Mucosa of rectum (tissue), 2 donors: ENCODE measurements around the gene RASAL1.

Experiments used
- H3K27ac ChIP-seq, 2 donors: one replicate each; pipeline ENCODE4 v1.7.0; 2013; ENCODE audit warnings: inconsistent platforms in 2 of 2, low read depth in 2 of 2, low read length in 2 of 2
- H3K27me3 ChIP-seq, 2 donors: one replicate each; pipeline ENCODE4 v1.7.0; 2013; ENCODE audit warnings: low read length in 2 of 2; ENCODE audit not compliant: control insufficient read depth in 2 of 2, insufficient read depth in 2 of 2
- H3K36me3 ChIP-seq, 2 donors: one replicate each; pipeline ENCODE4 v1.7.0; 2013; ENCODE audit warnings: low read length in 2 of 2; ENCODE audit not compliant: control insufficient read depth in 2 of 2, insufficient read depth in 2 of 2
- H3K4me1 ChIP-seq, 2 donors: one replicate each; pipeline ENCODE4 v1.7.0; 2013; ENCODE audit warnings: low read length in 2 of 2, mild to moderate bottlenecking in 1 of 2; ENCODE audit not compliant: control insufficient read depth in 2 of 2, insufficient read depth in 2 of 2
- H3K4me3 ChIP-seq, 2 donors: one replicate each; pipeline ENCODE4 v1.7.0; 2013; ENCODE audit warnings: low read length in 2 of 2
- H3K9ac ChIP-seq, 2 donors: one replicate each; pipeline ENCODE4 v1.7.0; 2013; ENCODE audit warnings: low read length in 2 of 2, low read depth in 1 of 2, mild to moderate bottlenecking in 1 of 2
- H3K9me3 ChIP-seq, 2 donors: one replicate each; pipeline ENCODE4 v1.7.0; 2013; ENCODE audit warnings: low read length in 2 of 2; ENCODE audit not compliant: control insufficient read depth in 2 of 2
- donor health status: healthy.
- donor health status: Normal muscosa, but diverticular disease.

Gene RASAL1

DNA sequence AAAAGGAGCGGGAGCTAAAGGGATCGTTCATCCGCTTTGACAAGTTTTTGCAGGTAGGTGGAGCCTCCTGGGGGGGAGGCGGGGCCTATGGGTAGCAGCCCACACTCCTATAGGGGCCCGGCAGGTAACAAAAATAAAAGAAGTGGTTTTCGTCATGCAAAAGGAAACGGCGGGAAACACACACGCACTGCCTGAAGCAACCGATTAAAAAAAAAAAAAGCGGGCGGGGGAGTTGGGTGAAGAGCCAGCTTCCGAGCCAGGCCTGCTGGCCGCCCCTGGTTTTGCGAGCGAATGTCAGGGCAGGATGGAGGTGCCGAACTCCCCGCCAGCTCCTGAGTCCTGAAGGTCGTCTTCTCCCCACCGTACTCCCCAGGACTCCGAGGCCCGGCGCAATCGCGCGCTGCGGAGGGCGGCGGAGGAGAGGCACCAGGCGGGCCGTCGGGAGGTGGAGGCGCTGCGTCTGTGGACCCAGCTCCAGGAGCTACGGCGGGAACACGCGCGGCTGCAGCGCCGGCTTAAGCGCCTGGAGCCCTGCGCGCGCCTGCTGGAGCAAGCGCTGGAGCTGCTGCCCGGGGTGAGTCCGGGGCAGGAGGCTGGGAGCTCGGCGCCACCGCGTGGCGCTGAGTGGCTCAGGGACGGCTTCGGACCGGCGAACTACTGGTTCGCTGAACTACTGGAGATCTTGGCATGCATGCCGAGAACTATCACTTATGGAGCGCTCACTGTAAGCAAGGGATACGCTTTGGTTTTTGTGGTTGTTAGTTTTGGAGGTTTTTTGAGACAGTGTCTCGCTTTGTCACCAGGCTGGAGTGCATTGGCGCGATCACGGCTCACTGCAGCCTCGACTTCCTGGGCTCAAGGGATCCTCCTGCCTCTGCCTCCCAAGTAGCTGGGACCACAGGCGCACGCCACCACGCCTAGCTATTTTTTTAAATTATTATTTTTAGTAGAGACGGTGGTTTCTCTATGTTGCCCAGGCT lies 17.6 kb upstream of the RASAL1 start:
- Histone ChIP-seq H3K9me3 (no peaks in the 10 kb centered on the region), H3K4me1 (peaks cover 15 to 28% of the 10 kb centered on the region in 2 donors), H3K27ac (no peak overlapping the region), H3K27me3 (peaks cover 9 to 15% of the 10 kb centered on the region in 2 donors), H3K36me3 (peaks cover 0 to 5% of the 10 kb centered on the region in 2 donors), H3K9ac (no peak overlapping the region), H3K4me3 (peak overlapping the region; percentile 54 to 55)

DNA sequence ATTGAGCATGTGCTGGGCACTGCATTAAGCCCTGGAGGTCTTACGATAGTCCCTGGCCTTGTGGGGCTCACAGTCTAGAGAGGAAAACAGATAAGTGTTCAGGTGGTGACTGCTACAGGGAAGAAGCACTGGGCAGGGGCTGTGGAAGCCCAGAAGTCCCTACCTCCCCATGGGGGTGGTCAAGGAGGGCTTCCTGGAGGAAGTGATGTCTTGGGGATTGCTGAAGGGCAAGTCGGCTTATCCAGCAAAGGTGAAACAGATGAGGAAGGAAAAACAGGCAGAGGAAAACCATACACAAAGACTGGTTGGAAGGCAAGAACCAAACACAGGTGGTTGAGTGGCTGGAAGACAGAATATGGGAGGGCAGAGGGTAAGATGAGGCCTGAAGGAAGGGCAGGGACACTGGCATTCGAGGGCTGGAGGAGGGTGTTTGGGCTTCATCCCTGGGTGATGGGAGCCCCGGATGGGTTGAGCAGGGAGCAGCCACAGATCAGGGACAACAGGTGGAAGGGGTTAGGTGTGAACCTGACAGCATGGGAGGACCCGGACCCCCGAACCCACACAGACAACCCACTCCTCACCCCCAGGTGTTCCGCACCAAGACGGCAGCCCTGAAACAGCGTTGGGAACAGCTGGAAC lies 16.8 kb upstream of the RASAL1 start:
- H3K9ac ChIP-seq = no peak overlapping the region
- H3K4me3 ChIP-seq = peak overlapping the region; percentile 54 to 55
- H3K36me3 ChIP-seq = no peaks in the 10 kb centered on the region
- H3K9me3 ChIP-seq = no peaks in the 10 kb centered on the region
- peaks cover 9 to 15% of the 10 kb centered on the region in 2 donors for H3K27me3 ChIP-seq
- no peak overlapping the region for H3K27ac ChIP-seq
- H3K4me1 ChIP-seq = peaks cover 15 to 28% of the 10 kb centered on the region in 2 donors

DNA sequence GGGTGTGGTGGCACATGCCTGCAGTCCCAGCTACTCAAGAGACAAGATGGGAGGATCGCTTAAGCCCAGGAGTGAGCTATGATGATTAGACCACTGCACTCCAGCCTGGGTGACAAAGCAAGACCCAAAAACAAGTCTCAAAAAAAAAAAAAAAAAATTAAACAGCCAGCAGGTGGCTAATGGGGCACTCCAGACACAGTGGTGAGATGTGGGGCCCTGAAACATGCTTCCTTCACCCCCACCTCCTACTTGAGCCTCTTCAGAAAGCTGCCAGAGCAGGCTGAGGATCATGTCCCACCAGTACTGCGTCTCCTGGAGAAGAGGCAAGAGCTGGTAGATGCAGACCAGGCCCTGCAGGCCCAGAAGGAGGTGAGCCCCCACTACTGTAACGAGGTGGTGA lies 16.1 kb upstream of the RASAL1 start:
- Histone ChIP-seq H3K9ac (no peak overlapping the region), H3K27ac (no peak overlapping the region), H3K27me3 (peaks cover 9 to 15% of the 10 kb centered on the region in 2 donors), H3K4me1 (peaks cover 15 to 28% of the 10 kb centered on the region in 2 donors), H3K36me3 (no peaks in the 10 kb centered on the region), H3K4me3 (no peak overlapping the region), H3K9me3 (no peaks in the 10 kb centered on the region)

DNA sequence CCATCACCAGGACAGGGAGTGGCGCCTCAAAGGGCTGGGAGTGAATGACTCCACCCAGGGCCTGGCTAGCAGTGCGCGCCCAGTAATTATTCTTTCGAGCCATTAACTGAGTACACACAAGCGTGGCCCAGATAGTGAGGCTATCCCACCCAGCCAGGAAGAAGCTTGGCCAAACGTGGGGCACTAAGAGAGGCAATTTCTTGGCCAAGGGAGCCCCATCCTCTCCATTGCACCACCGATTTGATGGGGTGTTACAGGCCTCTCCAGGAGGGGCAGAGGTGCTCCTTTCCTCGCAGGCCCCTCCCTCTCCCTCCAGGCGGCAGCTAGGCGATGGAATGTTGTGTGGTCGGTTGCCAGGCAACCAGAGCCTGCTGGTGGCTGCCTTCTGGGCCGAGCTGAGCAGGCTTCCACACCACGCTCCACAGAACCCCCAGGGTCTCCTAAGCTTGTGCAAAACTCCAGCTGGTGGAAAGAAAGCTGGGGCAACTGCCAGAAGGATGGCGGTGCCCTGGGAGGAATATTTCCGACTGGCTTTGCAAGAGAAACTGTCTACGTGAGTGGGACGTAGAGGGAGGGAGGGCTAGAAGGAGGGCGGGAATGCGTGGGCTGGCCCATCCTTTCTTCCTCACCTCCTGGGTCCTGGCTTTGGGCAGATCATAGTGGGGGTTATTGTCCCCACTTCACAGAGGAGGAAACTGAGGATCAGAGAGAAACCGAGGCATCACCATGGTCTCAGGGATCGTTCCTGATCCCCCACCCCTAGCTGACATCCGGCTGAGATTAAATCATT lies 14.0 kb upstream of the RASAL1 start, which contains the start of gene CFAP73:
Gene CFAP73 (plus strand): TSS at position 364 of the 790 bp plus-strand sequence. CDS start 134 bp downstream, at position 498.
- Histone ChIP-seq H3K27ac (peak within 1 kb of the TSS in 1 of 2 donors; percentile 18), H3K36me3 (no peaks in the 10 kb centered on the region), H3K27me3 (peaks cover 3 to 7% of the 10 kb centered on the region in 2 donors), H3K4me3 (no peak within 1 kb of the TSS), H3K9ac (no peak within 1 kb of the TSS), H3K4me1 (peaks cover 13 to 26% of the 10 kb centered on the region in 2 donors), H3K9me3 (no peaks in the 10 kb centered on the region)

DNA sequence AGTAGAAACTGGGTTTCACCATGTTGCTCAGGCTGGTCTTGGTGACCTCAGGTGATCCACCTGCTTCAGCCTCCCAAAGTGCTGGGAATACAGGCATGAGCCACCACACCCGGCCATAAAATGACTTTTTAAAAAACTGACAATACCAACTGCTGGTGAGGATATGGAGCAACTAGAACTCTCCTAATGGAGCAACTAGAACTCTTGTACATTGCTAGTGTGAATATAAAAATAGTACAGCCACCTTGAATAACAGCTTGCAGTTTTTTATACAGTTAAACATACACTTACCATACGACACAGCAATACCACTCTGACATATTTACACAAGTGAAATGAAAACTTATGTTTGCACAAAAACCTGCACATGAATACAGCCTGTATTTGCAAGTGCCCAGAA lies 11.4 kb upstream of the RASAL1 start:
- H3K36me3 ChIP-seq = no peaks in the 10 kb centered on the region
- peaks cover 13 to 14% of the 10 kb centered on the region in 2 donors for H3K4me1 ChIP-seq
- peaks cover 2 to 4% of the 10 kb centered on the region in 2 donors for H3K27me3 ChIP-seq
- no peaks in the 10 kb centered on the region for H3K9me3 ChIP-seq
- no peak overlapping the region for H3K4me3 ChIP-seq
- H3K27ac ChIP-seq = no peak overlapping the region
- H3K9ac ChIP-seq = no peak overlapping the region

DNA sequence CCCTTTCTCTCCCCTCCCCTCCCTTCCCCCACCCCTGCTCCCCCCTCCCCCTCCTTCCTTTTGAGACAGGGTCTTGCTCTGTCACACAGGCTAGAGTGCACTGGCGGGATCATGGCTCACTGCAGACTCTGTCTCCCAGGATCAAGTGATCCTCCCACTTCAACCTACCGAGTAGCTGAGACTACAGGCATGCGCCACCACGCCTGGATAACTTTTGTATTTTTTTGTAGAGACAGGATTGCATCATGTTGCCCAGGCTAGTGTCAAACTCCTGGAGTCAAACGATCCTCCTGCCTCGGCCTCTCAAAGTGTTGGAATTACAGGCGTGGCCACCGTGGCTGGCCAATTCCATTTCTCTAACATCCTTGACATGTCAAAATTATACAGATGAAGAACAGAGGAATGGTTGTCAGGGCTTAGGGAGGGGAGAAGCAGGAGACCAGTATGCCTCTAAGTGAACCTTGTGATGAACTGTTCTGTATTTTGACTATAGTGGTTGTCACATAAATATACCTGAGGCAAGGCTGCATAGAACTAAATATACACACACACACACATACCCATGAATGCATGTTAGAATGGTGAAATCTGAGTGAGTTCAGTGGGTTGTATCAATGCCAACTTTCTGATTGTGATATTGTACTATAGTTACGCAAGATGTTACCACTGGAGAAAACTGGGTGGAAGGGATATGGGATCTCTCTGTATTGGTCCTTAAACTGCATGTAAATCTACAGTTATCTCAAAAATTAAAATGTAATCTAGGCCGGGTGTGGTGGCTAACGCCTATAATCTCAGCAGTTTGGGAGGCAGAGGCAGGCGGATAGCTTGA lies 10.4 kb upstream of the RASAL1 start:
- H3K36me3 ChIP-seq = no peaks in the 10 kb centered on the region
- H3K9me3 ChIP-seq = no peaks in the 10 kb centered on the region
- no peak overlapping the region for H3K9ac ChIP-seq
- no peak overlapping the region for H3K4me3 ChIP-seq
- H3K4me1 ChIP-seq = peaks cover 16% of the 10 kb centered on the region in 2 donors
- H3K27me3 ChIP-seq = no peaks in the 10 kb centered on the region
- H3K27ac ChIP-seq = no peak overlapping the region

DNA sequence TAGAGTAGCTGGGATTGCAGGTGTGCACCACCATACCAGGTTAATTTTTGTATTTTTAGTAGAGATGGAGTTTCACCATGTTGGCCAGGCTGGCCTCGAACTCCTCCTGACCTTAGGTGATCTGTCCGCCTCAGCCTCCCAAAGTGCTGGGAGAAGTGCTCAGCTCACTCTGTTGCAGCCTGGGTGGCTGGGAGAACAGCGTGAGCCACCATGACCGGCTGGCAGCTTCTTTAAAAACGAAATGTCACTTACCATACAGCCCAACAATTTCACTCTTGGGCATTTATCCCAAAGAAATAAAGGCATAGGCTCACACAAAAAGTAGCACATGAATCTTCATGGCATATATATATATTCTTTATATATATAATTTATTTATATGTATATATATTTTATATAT lies 9.2 kb upstream of the RASAL1 start:
- peaks cover 13 to 16% of the 10 kb centered on the region in 2 donors for H3K4me1 ChIP-seq
- no peaks in the 10 kb centered on the region for H3K9me3 ChIP-seq
- no peaks in the 10 kb centered on the region for H3K27me3 ChIP-seq
- no peak overlapping the region for H3K27ac ChIP-seq
- no peak overlapping the region for H3K4me3 ChIP-seq
- no peak overlapping the region for H3K9ac ChIP-seq
- no peaks in the 10 kb centered on the region for H3K36me3 ChIP-seq

DNA sequence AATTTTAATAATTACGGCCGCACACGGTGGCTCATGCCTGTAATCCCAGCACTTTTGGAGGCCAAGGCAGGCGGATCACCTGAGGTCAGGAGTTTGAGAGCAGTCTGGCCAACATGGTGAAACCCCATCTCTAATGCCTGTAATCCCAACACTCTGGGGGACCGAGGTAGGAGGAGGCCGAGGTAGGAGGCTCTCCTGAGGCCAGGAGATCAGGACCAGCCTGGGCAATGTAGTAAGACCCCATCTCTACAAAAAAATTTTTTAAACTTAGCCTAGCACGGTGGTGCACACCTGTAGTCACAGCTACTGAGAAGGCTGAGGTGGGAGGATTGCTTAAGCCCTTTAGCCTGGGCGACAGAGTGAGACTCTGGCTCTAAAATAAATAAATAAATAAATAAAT lies 8.4 kb upstream of the RASAL1 start:
- Histone ChIP-seq H3K27ac (no peak overlapping the region), H3K9me3 (no peaks in the 10 kb centered on the region), H3K36me3 (no peaks in the 10 kb centered on the region), H3K9ac (no peak overlapping the region), H3K4me3 (no peak overlapping the region), H3K4me1 (peaks cover 6 to 11% of the 10 kb centered on the region in 2 donors), H3K27me3 (no peaks in the 10 kb centered on the region)

DNA sequence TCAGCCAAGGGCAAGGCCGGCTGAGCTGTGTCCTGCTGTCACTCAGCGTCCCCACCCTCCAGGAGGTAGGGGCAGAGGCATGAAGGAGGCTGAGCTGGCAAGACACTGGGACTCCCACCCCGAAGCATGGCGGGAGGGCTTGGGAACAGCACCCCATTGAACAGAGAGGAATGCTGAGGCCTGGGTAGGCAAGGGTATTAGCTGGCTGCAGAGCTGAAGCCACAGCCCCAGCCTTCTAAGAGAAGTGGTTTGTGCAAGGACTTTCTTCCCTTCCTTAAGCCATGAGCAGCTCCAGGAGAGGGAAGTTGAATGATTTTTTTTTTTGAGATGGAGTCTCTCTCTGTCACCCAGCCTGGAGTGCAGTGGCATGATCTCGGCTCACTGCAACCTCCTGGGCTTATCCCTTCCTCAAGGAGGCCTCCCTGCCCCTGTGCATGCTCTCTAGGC lies 7.3 kb upstream of the RASAL1 start:
- no peaks in the 10 kb centered on the region for H3K36me3 ChIP-seq
- H3K27ac ChIP-seq = peak overlapping the region; percentile 52 to 75
- no peaks in the 10 kb centered on the region for H3K27me3 ChIP-seq
- H3K9ac ChIP-seq = no peak overlapping the region
- H3K4me1 ChIP-seq = peaks cover 6 to 11% of the 10 kb centered on the region in 2 donors
- H3K4me3 ChIP-seq = no peak overlapping the region
- no peaks in the 10 kb centered on the region for H3K9me3 ChIP-seq
